ENCODE results near the gene SARNP. TPM values are rescaled to one million over a fixed set of nuclear protein-coding genes. Genes with fewer than 3 reads are reported as not detected.

SARNP gene
- total and polyA plus RNA-seq, 10 of the 15 experiments (the other 5 are each of a cell fraction or from before 2014, with no cell fraction given): 77.6 to 445 (median 188) TPM

- TF ChIP-seq KLF5 (IDR thresholded peaks at IDR 0.05; ENCODE audit: partially characterized antibody): peak; percentile 24
- TF ChIP-seq MEF2A (IDR thresholded peaks at IDR 0.05; ENCODE audit: insufficient read depth, low read depth, low read length): no peak
- no peak for TF ChIP-seq NFIC (IDR thresholded peaks at IDR 0.05; ENCODE audit: low read depth, low read length)
- TF ChIP-seq, protein P1, sequence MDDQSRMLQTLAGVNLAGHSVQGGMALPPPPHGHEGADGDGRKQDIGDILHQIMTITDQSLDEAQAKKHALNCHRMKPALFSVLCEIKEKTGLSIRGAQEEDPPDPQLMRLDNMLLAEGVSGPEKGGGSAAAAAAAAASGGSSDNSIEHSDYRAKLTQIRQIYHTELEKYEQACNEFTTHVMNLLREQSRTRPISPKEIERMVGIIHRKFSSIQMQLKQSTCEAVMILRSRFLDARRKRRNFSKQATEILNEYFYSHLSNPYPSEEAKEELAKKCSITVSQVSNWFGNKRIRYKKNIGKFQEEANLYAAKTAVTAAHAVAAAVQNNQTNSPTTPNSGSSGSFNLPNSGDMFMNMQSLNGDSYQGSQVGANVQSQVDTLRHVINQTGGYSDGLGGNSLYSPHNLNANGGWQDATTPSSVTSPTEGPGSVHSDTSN (IDR thresholded peaks at IDR 0.05; ENCODE audit: insufficient replicate concordance, low read depth, low read length): peak; percentile 94
- no peak for TF ChIP-seq MYB (IDR thresholded peaks at IDR 0.05; ENCODE audit: borderline replicate concordance, low read depth, low read length)
- TF ChIP-seq EGR1 (IDR thresholded peaks at IDR 0.05; ENCODE audit: borderline replicate concordance in 1 of 2, low read depth in 2 of 2, low read length in 2 of 2): peak in 1 of 2 experiments; percentile 98; a peak in 2 of 3 replicates
- no peak for TF ChIP-seq NFYB (IDR thresholded peaks at IDR 0.05; ENCODE audit: insufficient read depth, low read depth, low read length)
- TF ChIP-seq, protein P2, sequence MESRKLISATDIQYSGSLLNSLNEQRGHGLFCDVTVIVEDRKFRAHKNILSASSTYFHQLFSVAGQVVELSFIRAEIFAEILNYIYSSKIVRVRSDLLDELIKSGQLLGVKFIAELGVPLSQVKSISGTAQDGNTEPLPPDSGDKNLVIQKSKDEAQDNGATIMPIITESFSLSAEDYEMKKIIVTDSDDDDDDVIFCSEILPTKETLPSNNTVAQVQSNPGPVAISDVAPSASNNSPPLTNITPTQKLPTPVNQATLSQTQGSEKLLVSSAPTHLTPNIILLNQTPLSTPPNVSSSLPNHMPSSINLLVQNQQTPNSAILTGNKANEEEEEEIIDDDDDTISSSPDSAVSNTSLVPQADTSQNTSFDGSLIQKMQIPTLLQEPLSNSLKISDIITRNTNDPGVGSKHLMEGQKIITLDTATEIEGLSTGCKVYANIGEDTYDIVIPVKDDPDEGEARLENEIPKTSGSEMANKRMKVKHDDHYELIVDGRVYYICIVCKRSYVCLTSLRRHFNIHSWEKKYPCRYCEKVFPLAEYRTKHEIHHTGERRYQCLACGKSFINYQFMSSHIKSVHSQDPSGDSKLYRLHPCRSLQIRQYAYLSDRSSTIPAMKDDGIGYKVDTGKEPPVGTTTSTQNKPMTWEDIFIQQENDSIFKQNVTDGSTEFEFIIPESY (IDR thresholded peaks at IDR 0.05): no peak
- no peak for TF ChIP-seq FOS (IDR thresholded peaks at IDR 0.05; ENCODE audit: borderline replicate concordance, extremely low read depth, insufficient read length)
- TF ChIP-seq SUPT20H (IDR thresholded peaks at IDR 0.05; ENCODE audit: borderline replicate concordance, control insufficient read depth, low read depth, low read length): no peak
- no peak for TF ChIP-seq IRF4 (IDR thresholded peaks at IDR 0.05; ENCODE audit: low read depth, low read length)
- TF ChIP-seq POU2F2 (IDR thresholded peaks at IDR 0.05; ENCODE audit: borderline replicate concordance, low read depth, low read length): 0 out of 3 replicates have a peak, but pooled peaks have one; percentile 27
- 0 out of 2 replicates have a peak, but pooled peaks have one; percentile 32 for TF ChIP-seq POLR2AphosphoS2 (IDR thresholded peaks at IDR 0.05; ENCODE audit: low read depth, low read length)
- TF ChIP-seq HCFC1 (IDR thresholded peaks at IDR 0.05; ENCODE audit: low read length): no peak
- TF ChIP-seq JUND (IDR thresholded peaks at IDR 0.05; ENCODE audit: low read depth, low read length): 0 out of 2 replicates have a peak, but pooled peaks have one; percentile 33
- TF ChIP-seq FOXM1 (IDR thresholded peaks at IDR 0.05; ENCODE audit: low read depth, low read length): no peak
- TF ChIP-seq ZBED1 (IDR thresholded peaks at IDR 0.05; ENCODE audit: borderline replicate concordance): no peak
- no peak; the same call in 1 of the 2 replicates for TF ChIP-seq MTA3 (IDR thresholded peaks at IDR 0.05; ENCODE audit: borderline replicate concordance, low read length)
- peak; percentile 82 for TF ChIP-seq DPF2 (IDR thresholded peaks at IDR 0.05)
- peak; percentile 84 for TF ChIP-seq RAD51 (IDR thresholded peaks at IDR 0.05)
- TF ChIP-seq CEBPB (IDR thresholded peaks at IDR 0.05; ENCODE audit: borderline replicate concordance in 1 of 2, low read depth in 2 of 2, low read length in 2 of 2): peak in 1 of 2 experiments; percentile 10; a peak in 1 of 4 replicates
- TF ChIP-seq, protein P3, sequence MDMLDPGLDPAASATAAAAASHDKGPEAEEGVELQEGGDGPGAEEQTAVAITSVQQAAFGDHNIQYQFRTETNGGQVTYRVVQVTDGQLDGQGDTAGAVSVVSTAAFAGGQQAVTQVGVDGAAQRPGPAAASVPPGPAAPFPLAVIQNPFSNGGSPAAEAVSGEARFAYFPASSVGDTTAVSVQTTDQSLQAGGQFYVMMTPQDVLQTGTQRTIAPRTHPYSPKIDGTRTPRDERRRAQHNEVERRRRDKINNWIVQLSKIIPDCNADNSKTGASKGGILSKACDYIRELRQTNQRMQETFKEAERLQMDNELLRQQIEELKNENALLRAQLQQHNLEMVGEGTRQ (IDR thresholded peaks at IDR 0.05; ENCODE audit: borderline replicate concordance, low read depth, low read length): peak; percentile 78
- peak; percentile 43; the same call in 1 of the 2 replicates for TF ChIP-seq NR2C1 (IDR thresholded peaks at IDR 0.05)
- 0 out of 2 replicates have a peak, but pooled peaks have one; percentile 20 for TF ChIP-seq PAX8 (IDR thresholded peaks at IDR 0.05)
- TF ChIP-seq ELK1 (IDR thresholded peaks at IDR 0.05; ENCODE audit: low read depth, low read length): no peak
These were observed 88.3 kb downstream of the SARNP start, which contains the start of gene CD63 (continued) for GRCh38 chr12:55728939-55729818.

All from GM12878 (cell line).